H1 (cell line): ENCODE measurements around the gene AVPR1B. TPM values are rescaled to one million over a fixed set of nuclear protein-coding genes. Genes with fewer than 3 reads are reported as not detected.

ENCODE experiments used
- CTCF ChIA-PET: fragments of 300-600 bp; sonication (Branson Sonifier 250); formaldehyde crosslinking; loops from one replicate; lab custom pipeline; 2021; ENCODE audit not compliant: partially characterized antibody; lab: Charles Lee
- POLR2A ChIA-PET: fragments of 300-600 bp; sonication (Branson Sonifier 250); formaldehyde crosslinking; loops from one replicate; lab custom pipeline; 2021; ENCODE audit warnings: inconsistent platforms; ENCODE audit not compliant: partially characterized antibody; lab: Charles Lee
- DNase-seq, 2 experiments: peaks; one replicate each; pipeline versions ENCODE4 v3.0.0 to v3.0.0-alpha.2; 2010 to 2022; ENCODE audit warnings: low spot score in 2 of 2, low read depth in 1 of 2, mixed read lengths in 1 of 2
- FAIRE-seq: peaks from 2 replicates; lab custom pipeline; 2011; peaks lifted over from hg19 to GRCh38; lab: Jason Lieb, UNC
- H2AFZ ChIP-seq: 2 replicates; pipeline ENCODE4 v1.8.1; 2012; ENCODE audit warnings: low read length, inconsistent platforms
- H2AK5ac ChIP-seq: 2 replicates; pipeline ENCODE4 v1.6.1; 2013; ENCODE audit warnings: low read depth, low read length
- H2BK120ac ChIP-seq: replicated peaks from 2 replicates; pipeline ENCODE3; 2013; ENCODE audit warnings: low read depth, low read length, inconsistent platforms
- H2BK12ac ChIP-seq: 2 replicates; pipeline ENCODE4 v1.6.1; 2013; ENCODE audit warnings: low read depth, low read length
- H2BK15ac ChIP-seq: 2 replicates; pipeline ENCODE4 v1.6.1; 2013; ENCODE audit warnings: low read length
- H2BK20ac ChIP-seq: 2 replicates; pipeline ENCODE4 v1.6.1; 2013; ENCODE audit warnings: low read length
- H2BK5ac ChIP-seq: 2 replicates; pipeline ENCODE4 v1.6.1; 2013; ENCODE audit warnings: low read depth, low read length
- H3K14ac ChIP-seq: 2 replicates; pipeline ENCODE4 v1.6.1; 2013; ENCODE audit warnings: inconsistent platforms; ENCODE audit not compliant: insufficient read length
- H3K18ac ChIP-seq: 2 replicates; pipeline ENCODE4 v1.6.1; 2013; ENCODE audit warnings: low read length; ENCODE audit errors: extremely low read depth
- H3K23ac ChIP-seq: 2 replicates; pipeline ENCODE4 v1.6.1; 2013; ENCODE audit warnings: inconsistent platforms; ENCODE audit not compliant: insufficient read length
- H3K23me2 ChIP-seq: 2 replicates; pipeline ENCODE4 v1.6.1; 2013; ENCODE audit warnings: low read depth, low read length
- H3K27ac ChIP-seq: 2 replicates; pipeline ENCODE4 v1.6.1; 2011; ENCODE audit warnings: low read depth, low read length, inconsistent platforms
- H3K27me3 ChIP-seq, 4 experiments: replicated peaks in 1 of 4; 1 replicate in 1 of 4; 2 replicates in 3 of 4; pipeline versions ENCODE4 v1.6.1 to v1.8.1; 2011 to 2013; ENCODE audit warnings: low read length in 3 of 4, mild to moderate bottlenecking in 3 of 4, inconsistent platforms in 2 of 4, mixed read lengths in 2 of 4, moderate library complexity in 1 of 4; ENCODE audit not compliant: control insufficient read depth in 3 of 4, insufficient read depth in 3 of 4; ENCODE audit errors: extremely low read depth in 1 of 4
- H3K36me3 ChIP-seq, 4 experiments: 2 replicates each; pipeline versions ENCODE4 v1.6.1 to v1.8.1; 2011 to 2013; ENCODE audit warnings: mild to moderate bottlenecking in 4 of 4, low read length in 3 of 4, moderate library complexity in 2 of 4, control low read depth in 1 of 4, inconsistent platforms in 1 of 4; ENCODE audit not compliant: insufficient read depth in 4 of 4, control insufficient read depth in 2 of 4
- H3K4ac ChIP-seq: replicated peaks from 2 replicates; pipeline ENCODE3; 2013; ENCODE audit warnings: low read length, low read depth, mixed read lengths, inconsistent platforms; ENCODE audit not compliant: insufficient read length
- H3K4me1 ChIP-seq, 4 experiments: replicated peaks in 1 of 4; 1 replicate in 1 of 4; 2 replicates in 3 of 4; pipeline versions ENCODE4 v1.6.1 to v1.8.1; 2011 to 2013; ENCODE audit warnings: low read length in 3 of 4, inconsistent platforms in 2 of 4, mixed read lengths in 1 of 4; ENCODE audit not compliant: insufficient read depth in 4 of 4, control insufficient read depth in 3 of 4
- H3K4me2 ChIP-seq, 2 experiments: 2 replicates each; pipeline versions ENCODE4 v1.6.1 to v1.8.1; 2011 to 2013; ENCODE audit warnings: low read depth in 2 of 2, low read length in 2 of 2, control low read depth in 1 of 2, inconsistent platforms in 1 of 2, mild to moderate bottlenecking in 1 of 2; ENCODE audit not compliant: insufficient read depth in 1 of 2
- H3K4me3 ChIP-seq, 4 experiments: fragments of 200-600, 300-600 bp in 1 of 4; sonication (generic), shearing (Covaris generic), sonication (Bioruptor Twin) in 1 of 4; 2 replicates each; pipeline versions ENCODE4 v1.5.1 to v1.8.1; 2011 to 2016; ENCODE audit warnings: low read length in 4 of 4, low read depth in 3 of 4, control low read depth in 2 of 4, inconsistent platforms in 2 of 4, mild to moderate bottlenecking in 2 of 4, mixed read lengths in 1 of 4, moderate library complexity in 1 of 4; ENCODE audit not compliant: insufficient read depth in 2 of 4; ENCODE audit errors: extremely low read depth in 1 of 4
- H3K56ac ChIP-seq: replicated peaks from 2 replicates; pipeline ENCODE3; 2013; ENCODE audit warnings: low read depth, mild to moderate bottlenecking, mixed read lengths, low read length, inconsistent platforms; ENCODE audit not compliant: insufficient read length
- H3K79me1 ChIP-seq: 2 replicates; pipeline ENCODE4 v1.6.1; 2013; ENCODE audit warnings: low read depth, low read length, control low read depth
- H3K79me2 ChIP-seq, 2 experiments: 2 replicates each; pipeline versions ENCODE4 v1.6.1 to v1.8.1; 2012 to 2013; ENCODE audit warnings: low read length in 2 of 2, mild to moderate bottlenecking in 2 of 2, inconsistent platforms in 1 of 2; ENCODE audit not compliant: insufficient read depth in 2 of 2, control insufficient read depth in 1 of 2
- H3K9ac ChIP-seq, 4 experiments: replicated peaks in 1 of 4; 1 replicate in 1 of 4; 2 replicates in 3 of 4; pipeline versions ENCODE4 v1.6.1 to v1.8.1; 2011 to 2013; ENCODE audit warnings: low read depth in 3 of 4, low read length in 3 of 4, control low read depth in 2 of 4, mild to moderate bottlenecking in 2 of 4, moderate library complexity in 2 of 4, inconsistent platforms in 1 of 4; ENCODE audit errors: extremely low read depth in 1 of 4
- H3K9me3 ChIP-seq, 2 experiments: 2 replicates each; pipeline versions ENCODE4 v1.6.1 to v1.8.1; 2012 to 2013; ENCODE audit warnings: mild to moderate bottlenecking in 2 of 2, moderate library complexity in 2 of 2, control low read depth in 1 of 2, inconsistent platforms in 1 of 2, low read depth in 1 of 2, low read length in 1 of 2, mixed read lengths in 1 of 2; ENCODE audit not compliant: insufficient read depth in 2 of 2
- H4K20me1 ChIP-seq, 2 experiments: replicated peaks in 1 of 2; 2 replicates each; pipeline versions ENCODE3 to v1.8.1; 2011 to 2013; ENCODE audit warnings: inconsistent platforms in 2 of 2, low read length in 2 of 2, mild to moderate bottlenecking in 1 of 2; ENCODE audit not compliant: insufficient read depth in 2 of 2, control insufficient read depth in 1 of 2
- H4K5ac ChIP-seq: 2 replicates; pipeline ENCODE4 v1.6.1; 2013; ENCODE audit warnings: low read length, low read depth, mixed read lengths, inconsistent platforms; ENCODE audit not compliant: insufficient read length
- H4K8ac ChIP-seq: 2 replicates; pipeline ENCODE4 v1.8.0; 2013; ENCODE audit warnings: mild to moderate bottlenecking, moderate library complexity, low read length, inconsistent platforms; ENCODE audit not compliant: insufficient read depth; ENCODE audit errors: extremely low read depth
- H4K91ac ChIP-seq: replicated peaks from 2 replicates; pipeline ENCODE3; 2013; ENCODE audit warnings: low read length, mixed read lengths, inconsistent platforms; ENCODE audit not compliant: insufficient read length
- CEBPB ChIP-seq: IDR thresholded peaks from 2 replicates; pipeline ENCODE4 v1.6.1; 2012; ENCODE audit warnings: low read depth, low read length
- FOSL1 ChIP-seq: IDR thresholded peaks from 2 replicates; pipeline ENCODE4 v1.6.1; 2011; ENCODE audit warnings: mild to moderate bottlenecking, low read depth, low read length, moderate library complexity; ENCODE audit not compliant: insufficient read depth
- GTF2F1 ChIP-seq: IDR thresholded peaks from 2 replicates; pipeline ENCODE4 v1.6.1; 2012; ENCODE audit warnings: low read depth, low read length, improper control_type of control experiment, borderline replicate concordance
- JUN ChIP-seq: IDR thresholded peaks from 2 replicates; pipeline ENCODE4 v1.6.1; 2011; ENCODE audit warnings: low read depth, mild to moderate bottlenecking, improper control_type of control experiment, low read length
- JUND ChIP-seq: IDR thresholded peaks from 2 replicates; pipeline ENCODE4 v1.6.1; 2011; ENCODE audit warnings: mild to moderate bottlenecking, improper control_type of control experiment, low read length
- KDM4A ChIP-seq: IDR thresholded peaks from one replicate; pipeline ENCODE4 v1.7.1; 2012; ENCODE audit warnings: low read depth, mild to moderate bottlenecking, moderate library complexity, low read length, inconsistent platforms; ENCODE audit not compliant: severe bottlenecking
- MAFK ChIP-seq: IDR thresholded peaks from 2 replicates; pipeline ENCODE4 v1.6.1; 2012; ENCODE audit warnings: low read depth, mild to moderate bottlenecking, improper control_type of control experiment, low read length
- POLR2A ChIP-seq, 2 experiments: IDR thresholded peaks; 1 replicate in 1 of 2; 2 replicates in 1 of 2; pipeline ENCODE4 v1.6.1; 2011; ENCODE audit warnings: low read depth in 2 of 2, low read length in 2 of 2, mild to moderate bottlenecking in 2 of 2; ENCODE audit errors: control extremely low read depth in 1 of 2
- RBBP5 ChIP-seq: IDR thresholded peaks from 2 replicates; pipeline ENCODE4 v1.7.1; 2012; ENCODE audit warnings: low read depth, mild to moderate bottlenecking, inconsistent platforms, low read length, moderate library complexity, borderline replicate concordance
- RFX5 ChIP-seq: IDR thresholded peaks from 2 replicates; pipeline ENCODE4 v1.6.1; 2011; ENCODE audit warnings: low read depth, low read length, improper control_type of control experiment, borderline replicate concordance
- RXRA ChIP-seq: IDR thresholded peaks from 2 replicates; pipeline ENCODE4 v1.6.1; 2011; ENCODE audit warnings: low read depth, mild to moderate bottlenecking, low read length, moderate library complexity; ENCODE audit not compliant: insufficient read depth
- SP2 ChIP-seq: IDR thresholded peaks from 2 replicates; pipeline ENCODE4 v1.6.1; 2012; ENCODE audit warnings: mild to moderate bottlenecking, low read length, inconsistent platforms
- SP4 ChIP-seq: IDR thresholded peaks from 2 replicates; pipeline ENCODE4 v1.6.1; 2012; ENCODE audit warnings: low read length, inconsistent platforms
- SRF ChIP-seq: IDR thresholded peaks from 2 replicates; pipeline ENCODE4 v1.6.1; 2011; ENCODE audit warnings: mild to moderate bottlenecking, low read depth, low read length, moderate library complexity
- TBP ChIP-seq: IDR thresholded peaks from 2 replicates; pipeline ENCODE4 v1.6.1; 2011; ENCODE audit warnings: low read depth, low read length, improper control_type of control experiment
- WGBS, 2 experiments: shearing (Covaris generic) in 1 of 2; methylation state at CpG; one replicate each; pipeline versions ENCODE4 v1.1.6 to v1.1.7; 2013 to 2015; ENCODE audit warnings: low lambda C conversion rate in 2 of 2, mixed read lengths in 2 of 2, inconsistent platforms in 1 of 2, low coverage in 1 of 2, missing lambda C conversion rate in 1 of 2; ENCODE audit not compliant: insufficient replicate concordance in 2 of 2, insufficient coverage in 1 of 2, insufficient read length in 1 of 2; ENCODE audit errors: extremely low coverage in 1 of 2, missing lambda C conversion rate in 1 of 2; 5-methylcytosine and 5-hydroxymethylcytosine counted together
- polyA plus RNA-seq, 7 experiments: library from polyadenylated mRNA; depleted of rRNA in 3 of 7; stranded (reverse) in 5 of 7; unstranded in 2 of 7; fragments of >200 nt in 5 of 7; fragments of 200-250 nt in 2 of 7; gene quantifications; 1 replicate in 5 of 7; 2 replicates in 1 of 7; 4 replicates in 1 of 7; pipeline versions ENCODE4 v1.2.1 to v1.2.3, GENCODE V29; 2011 to 2013; ENCODE audit warnings: missing spikeins in 2 of 7, mixed read lengths in 2 of 7
- total RNA-seq: library from RNA; stranded (reverse); fragmentation: NEBNext Ultra II Directional; extraction: Animal tissue kit (Norgen Biotek cat#: 25700); gene quantifications from 2 replicates; pipeline ENCODE4 v1.2.1, GENCODE V29; 2021

AVPR1B gene
- total and polyA plus RNA-seq, 2 of the 8 experiments (the other 6 are each of a cell fraction or from before 2014, with no cell fraction given) = 0.29 to 0.50 TPM

GRCh38 chr1:206112600-206113301 is 4.4 kb downstream of the AVPR1B start:
- POLR2A ChIA-PET = no interaction called here
- H3K9me3 ChIP-seq = no peaks in the 10 kb centered on the region
- no peak overlapping the region for H4K5ac ChIP-seq
- H3K23me2 ChIP-seq = peaks cover 12% of the 10 kb centered on the region
- no peak overlapping the region for H2BK5ac ChIP-seq
- H3K36me3 ChIP-seq = no peaks in the 10 kb centered on the region
- peaks cover 0 to 2% of the 10 kb centered on the region in 2 experiments for H4K20me1 ChIP-seq
- no peak overlapping the region for H3K4me3 ChIP-seq
- H3K4me1 ChIP-seq = peaks cover 0 to 3% (median 1%) of the 10 kb centered on the region in 4 experiments; a peak in 3 of 7 replicates
- no peak overlapping the region for H4K8ac ChIP-seq
- no peaks in the 10 kb centered on the region for H3K79me2 ChIP-seq
- no peak overlapping the region for H3K14ac ChIP-seq
- H4K91ac ChIP-seq = no peak overlapping the region
- H3K9ac ChIP-seq = no peak overlapping the region
- H2BK20ac ChIP-seq = no peak overlapping the region
- no peak overlapping the region for H3K4ac ChIP-seq
- no peak overlapping the region for H3K18ac ChIP-seq
- no peak for FAIRE-seq
- no peak overlapping the region for H2BK12ac ChIP-seq
- no peak overlapping the region for H3K4me2 ChIP-seq
- H2AFZ ChIP-seq = no peak overlapping the region
- 81% methylated on average over 9 of the region's 9 CpGs; no CpG with 5 or more reads in 1 of the 2 experiments for WGBS, 2 experiments
- H2BK120ac ChIP-seq = no peak overlapping the region
- TF ChIP-seq FOSL1 = no peak
- TF ChIP-seq SP4 = no peak
- no peak for TF ChIP-seq JUND
- no peak for TF ChIP-seq GTF2F1
- TF ChIP-seq JUN = no peak
- TF ChIP-seq KDM4A = no peak
- TF ChIP-seq CEBPB = no peak
- TF ChIP-seq SP2 = no peak
- no peak for TF ChIP-seq SRF
- TF ChIP-seq POLR2A (IDR thresholded peaks at IDR 0.05; ENCODE audit: control extremely low read depth in 1 of 2, low read depth in 2 of 2, low read length in 2 of 2) = no peak
- TF ChIP-seq RBBP5 = no peak
- no peak for TF ChIP-seq MAFK
- TF ChIP-seq RFX5 = no peak
- TF ChIP-seq TBP = no peak
- TF ChIP-seq RXRA = no peak
- no peak overlapping the region for H2AK5ac ChIP-seq
- H3K27me3 ChIP-seq = peaks cover 0 to 19% (median 17%) of the 10 kb centered on the region in 4 experiments; a peak in 6 of 7 replicates
- no peak overlapping the region for H2BK15ac ChIP-seq
- CTCF ChIA-PET = interaction anchor here (1.3 to 16.5 kb wide), 3 partner anchors 81 to 131 kb away, joined by 3 to 262 read pairs (median 166); no protein-coding TSS in a partner anchor
- H3K23ac ChIP-seq = no peak overlapping the region
- no peak overlapping the region for H3K27ac ChIP-seq
- peaks cover 2% of the 10 kb centered on the region; the same call in 1 of the 2 replicates for H3K79me1 ChIP-seq
- DNase-seq = peak in 1 of 2 experiments; percentile 32
- H3K56ac ChIP-seq = no peak overlapping the region
